ENCODE data around the gene CPNE5. TPM values are rescaled to one million over a fixed set of nuclear protein-coding genes. Genes with fewer than 3 reads are reported as not detected.

The CPNE5 gene
- polyA plus RNA-seq, 1 of the 3 experiments (the other 2 are of a cell fraction), result 0.30 TPM

DNA sequence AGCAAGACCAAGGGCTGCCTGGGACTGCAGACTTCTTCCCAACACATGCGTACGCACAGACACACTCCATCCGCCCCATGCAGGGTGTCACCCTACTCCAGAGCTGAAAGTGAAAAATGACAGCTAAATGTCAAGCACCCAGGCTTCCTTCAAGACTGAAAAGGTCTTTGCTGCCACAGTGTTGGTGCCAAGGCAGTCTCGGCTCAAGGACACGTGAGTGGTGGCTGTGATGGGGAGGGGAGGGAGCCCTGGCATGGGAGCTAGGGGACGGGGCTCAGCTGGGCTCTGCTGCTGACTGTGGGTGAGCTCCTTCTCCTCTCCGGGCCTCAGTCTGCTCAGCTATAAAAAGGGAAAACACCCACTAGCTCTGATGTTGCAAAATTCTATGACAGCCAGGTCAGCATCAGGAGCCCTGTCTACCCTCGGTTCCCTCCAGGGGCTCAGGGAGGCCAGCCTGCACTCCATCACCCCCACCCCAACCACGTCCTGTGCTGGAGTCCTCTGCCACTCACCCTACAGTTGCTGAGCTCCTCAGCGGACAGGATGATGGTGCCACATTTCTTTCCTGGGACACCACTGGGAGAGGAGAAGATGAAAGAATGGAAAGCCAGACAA is 47.6 kb downstream of the CPNE5 start:
- H3K79me2 ChIP-seq (ENCODE audit: insufficient read depth), result no peaks in the 10 kb centered on the region
- no peaks in the 10 kb centered on the region for H3K27me3 ChIP-seq (ENCODE audit: insufficient read depth)
- no peak overlapping the region for H3K4me3 ChIP-seq (ENCODE audit: low read depth in 2 of 2, low read length in 1 of 2)
- CTCF ChIA-PET, result interaction anchor here (1.0 to 5.3 kb wide), 7 partner anchors 9 to 227 kb away, joined by 3 to 28 read pairs (median 6); no protein-coding TSS in a partner anchor
- H3K9me2 ChIP-seq, result no peaks in the 10 kb centered on the region
- no peak for DNase-seq
- H3K9me3 ChIP-seq, result no peaks in the 10 kb centered on the region
- POLR2A ChIA-PET, result no interaction called here
- no peak for TF ChIP-seq GABPA (IDR thresholded peaks at IDR 0.05; ENCODE audit: low read depth)
- TF ChIP-seq MXI1 (IDR thresholded peaks at IDR 0.05; ENCODE audit: low read depth, low read length), result no peak
- TF ChIP-seq, protein P1, sequence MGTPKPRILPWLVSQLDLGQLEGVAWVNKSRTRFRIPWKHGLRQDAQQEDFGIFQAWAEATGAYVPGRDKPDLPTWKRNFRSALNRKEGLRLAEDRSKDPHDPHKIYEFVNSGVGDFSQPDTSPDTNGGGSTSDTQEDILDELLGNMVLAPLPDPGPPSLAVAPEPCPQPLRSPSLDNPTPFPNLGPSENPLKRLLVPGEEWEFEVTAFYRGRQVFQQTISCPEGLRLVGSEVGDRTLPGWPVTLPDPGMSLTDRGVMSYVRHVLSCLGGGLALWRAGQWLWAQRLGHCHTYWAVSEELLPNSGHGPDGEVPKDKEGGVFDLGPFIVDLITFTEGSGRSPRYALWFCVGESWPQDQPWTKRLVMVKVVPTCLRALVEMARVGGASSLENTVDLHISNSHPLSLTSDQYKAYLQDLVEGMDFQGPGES (IDR thresholded peaks at IDR 0.05; ENCODE audit: low read depth, low read length), result no peak
- no peak for TF ChIP-seq FOXJ3 (CRISPR knock-in tag; IDR thresholded peaks at IDR 0.05)
- TF ChIP-seq POLR2AphosphoS5 (IDR thresholded peaks at IDR 0.05; ENCODE audit: low read depth, low read length), result no peak
- TF ChIP-seq, protein P2, sequence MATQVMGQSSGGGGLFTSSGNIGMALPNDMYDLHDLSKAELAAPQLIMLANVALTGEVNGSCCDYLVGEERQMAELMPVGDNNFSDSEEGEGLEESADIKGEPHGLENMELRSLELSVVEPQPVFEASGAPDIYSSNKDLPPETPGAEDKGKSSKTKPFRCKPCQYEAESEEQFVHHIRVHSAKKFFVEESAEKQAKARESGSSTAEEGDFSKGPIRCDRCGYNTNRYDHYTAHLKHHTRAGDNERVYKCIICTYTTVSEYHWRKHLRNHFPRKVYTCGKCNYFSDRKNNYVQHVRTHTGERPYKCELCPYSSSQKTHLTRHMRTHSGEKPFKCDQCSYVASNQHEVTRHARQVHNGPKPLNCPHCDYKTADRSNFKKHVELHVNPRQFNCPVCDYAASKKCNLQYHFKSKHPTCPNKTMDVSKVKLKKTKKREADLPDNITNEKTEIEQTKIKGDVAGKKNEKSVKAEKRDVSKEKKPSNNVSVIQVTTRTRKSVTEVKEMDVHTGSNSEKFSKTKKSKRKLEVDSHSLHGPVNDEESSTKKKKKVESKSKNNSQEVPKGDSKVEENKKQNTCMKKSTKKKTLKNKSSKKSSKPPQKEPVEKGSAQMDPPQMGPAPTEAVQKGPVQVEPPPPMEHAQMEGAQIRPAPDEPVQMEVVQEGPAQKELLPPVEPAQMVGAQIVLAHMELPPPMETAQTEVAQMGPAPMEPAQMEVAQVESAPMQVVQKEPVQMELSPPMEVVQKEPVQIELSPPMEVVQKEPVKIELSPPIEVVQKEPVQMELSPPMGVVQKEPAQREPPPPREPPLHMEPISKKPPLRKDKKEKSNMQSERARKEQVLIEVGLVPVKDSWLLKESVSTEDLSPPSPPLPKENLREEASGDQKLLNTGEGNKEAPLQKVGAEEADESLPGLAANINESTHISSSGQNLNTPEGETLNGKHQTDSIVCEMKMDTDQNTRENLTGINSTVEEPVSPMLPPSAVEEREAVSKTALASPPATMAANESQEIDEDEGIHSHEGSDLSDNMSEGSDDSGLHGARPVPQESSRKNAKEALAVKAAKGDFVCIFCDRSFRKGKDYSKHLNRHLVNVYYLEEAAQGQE (IDR thresholded peaks at IDR 0.05; ENCODE audit: low read depth, low read length), result no peak
- no peak for TF ChIP-seq SIN3A (IDR thresholded peaks at IDR 0.05; ENCODE audit: borderline replicate concordance, low read depth, low read length)
- no peak for TF ChIP-seq YY1 (IDR thresholded peaks at IDR 0.05; ENCODE audit: low read depth)
- no peak for TF ChIP-seq MEF2A (IDR thresholded peaks at IDR 0.05; ENCODE audit: borderline replicate concordance, low read depth)
- no peak for TF ChIP-seq ELF1 (IDR thresholded peaks at IDR 0.05)
- TF ChIP-seq, protein P3, sequence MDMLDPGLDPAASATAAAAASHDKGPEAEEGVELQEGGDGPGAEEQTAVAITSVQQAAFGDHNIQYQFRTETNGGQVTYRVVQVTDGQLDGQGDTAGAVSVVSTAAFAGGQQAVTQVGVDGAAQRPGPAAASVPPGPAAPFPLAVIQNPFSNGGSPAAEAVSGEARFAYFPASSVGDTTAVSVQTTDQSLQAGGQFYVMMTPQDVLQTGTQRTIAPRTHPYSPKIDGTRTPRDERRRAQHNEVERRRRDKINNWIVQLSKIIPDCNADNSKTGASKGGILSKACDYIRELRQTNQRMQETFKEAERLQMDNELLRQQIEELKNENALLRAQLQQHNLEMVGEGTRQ (IDR thresholded peaks at IDR 0.05; ENCODE audit: borderline replicate concordance, low read depth, low read length), result no peak
- TF ChIP-seq EP300 (IDR thresholded peaks at IDR 0.05; ENCODE audit: borderline replicate concordance in 1 of 2, low read depth in 1 of 2, low read length in 1 of 2), result no peak
- no peak for TF ChIP-seq FOSL2 (IDR thresholded peaks at IDR 0.05; ENCODE audit: borderline replicate concordance, low read depth)
- TF ChIP-seq, protein P4, sequence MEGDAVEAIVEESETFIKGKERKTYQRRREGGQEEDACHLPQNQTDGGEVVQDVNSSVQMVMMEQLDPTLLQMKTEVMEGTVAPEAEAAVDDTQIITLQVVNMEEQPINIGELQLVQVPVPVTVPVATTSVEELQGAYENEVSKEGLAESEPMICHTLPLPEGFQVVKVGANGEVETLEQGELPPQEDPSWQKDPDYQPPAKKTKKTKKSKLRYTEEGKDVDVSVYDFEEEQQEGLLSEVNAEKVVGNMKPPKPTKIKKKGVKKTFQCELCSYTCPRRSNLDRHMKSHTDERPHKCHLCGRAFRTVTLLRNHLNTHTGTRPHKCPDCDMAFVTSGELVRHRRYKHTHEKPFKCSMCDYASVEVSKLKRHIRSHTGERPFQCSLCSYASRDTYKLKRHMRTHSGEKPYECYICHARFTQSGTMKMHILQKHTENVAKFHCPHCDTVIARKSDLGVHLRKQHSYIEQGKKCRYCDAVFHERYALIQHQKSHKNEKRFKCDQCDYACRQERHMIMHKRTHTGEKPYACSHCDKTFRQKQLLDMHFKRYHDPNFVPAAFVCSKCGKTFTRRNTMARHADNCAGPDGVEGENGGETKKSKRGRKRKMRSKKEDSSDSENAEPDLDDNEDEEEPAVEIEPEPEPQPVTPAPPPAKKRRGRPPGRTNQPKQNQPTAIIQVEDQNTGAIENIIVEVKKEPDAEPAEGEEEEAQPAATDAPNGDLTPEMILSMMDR (IDR thresholded peaks at IDR 0.05), result no peak
- TF ChIP-seq TEAD4 (IDR thresholded peaks at IDR 0.05; ENCODE audit: borderline replicate concordance, insufficient read depth), result no peak
- H4K20me1 ChIP-seq (ENCODE audit: insufficient read depth), result no peaks in the 10 kb centered on the region
- 93% methylated on average over 5 of the region's 10 CpGs for WGBS (ENCODE audit: low lambda C conversion rate)
- H3F3A ChIP-seq (replicated peaks; ENCODE audit: insufficient read depth), result no peaks in the 10 kb centered on the region
- H2AFZ ChIP-seq (ENCODE audit: low read depth), result no peak overlapping the region
- H3K9ac ChIP-seq, result no peak overlapping the region
- no peaks in the 10 kb centered on the region for H3K36me3 ChIP-seq (replicated peaks in 1 of 2; ENCODE audit: control insufficient read depth in 1 of 2, insufficient read depth in 2 of 2, low read length in 1 of 2)
- H3K4me2 ChIP-seq, result no peak overlapping the region
- H3K4me1 ChIP-seq (ENCODE audit: control insufficient read depth in 1 of 2, insufficient read depth in 2 of 2, low read depth in 1 of 2, low read length in 1 of 2), result peaks cover 0 to 18% of the 10 kb centered on the region in 2 experiments; a peak in 2 of 4 replicates
- H3K27ac ChIP-seq (ENCODE audit: low read depth in 2 of 2, low read length in 1 of 2), result no peak overlapping the region
